ENCODE results near the gene CHST12.
"Not testable (repeated sequence)": the region's sequence is repeated elsewhere in the genome, so short reads cannot be mapped to it uniquely, and the experiment has no call there.

Gene CHST12

DNA sequence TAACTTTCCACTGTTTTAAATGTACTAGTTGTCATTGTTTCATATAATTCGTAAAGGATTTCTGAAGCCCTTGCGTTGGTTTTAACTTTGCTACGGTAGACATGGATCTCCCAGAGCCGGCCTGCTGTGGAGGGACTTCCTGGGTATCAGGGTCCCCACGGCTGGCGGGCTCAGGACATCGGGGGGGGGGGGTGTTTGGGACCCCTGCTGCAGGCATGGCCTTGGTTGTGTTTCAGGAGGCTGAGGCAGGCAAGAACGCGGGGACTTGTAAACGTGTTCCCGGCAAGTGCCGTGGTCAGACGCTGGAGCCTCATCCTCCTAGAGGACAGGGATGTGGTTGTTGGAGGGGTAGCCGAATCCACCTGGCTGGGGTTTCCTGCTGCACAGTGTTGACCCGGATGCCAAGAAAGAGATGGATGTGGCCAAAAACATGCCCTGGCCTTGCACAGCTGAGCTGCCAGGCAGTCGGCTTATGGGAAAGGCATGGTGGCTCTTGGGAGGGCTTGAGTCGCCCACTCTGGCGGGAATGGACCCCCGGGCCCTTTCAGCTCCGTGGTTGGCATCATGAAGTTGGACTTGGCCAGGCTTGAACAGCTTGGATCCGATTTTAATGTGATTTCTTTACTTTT is 21.4 kb upstream of the CHST12 start:
- Histone ChIP-seq H3K4me3 (ENCODE audit: low read length) (no peak overlapping the region), H3K27me3 (ENCODE audit: insufficient read depth, low read length) (no peaks in the 10 kb centered on the region), H3K4me1 (ENCODE audit: insufficient read depth, low read length) (no peaks in the 10 kb centered on the region), H2AFZ (ENCODE audit: low read depth, low read length) (no peak overlapping the region), H3K36me3 (ENCODE audit: insufficient read depth, low read length) (peaks cover 43% of the 10 kb centered on the region), H3K9me3 (ENCODE audit: low read length) (no peaks in the 10 kb centered on the region)

DNA sequence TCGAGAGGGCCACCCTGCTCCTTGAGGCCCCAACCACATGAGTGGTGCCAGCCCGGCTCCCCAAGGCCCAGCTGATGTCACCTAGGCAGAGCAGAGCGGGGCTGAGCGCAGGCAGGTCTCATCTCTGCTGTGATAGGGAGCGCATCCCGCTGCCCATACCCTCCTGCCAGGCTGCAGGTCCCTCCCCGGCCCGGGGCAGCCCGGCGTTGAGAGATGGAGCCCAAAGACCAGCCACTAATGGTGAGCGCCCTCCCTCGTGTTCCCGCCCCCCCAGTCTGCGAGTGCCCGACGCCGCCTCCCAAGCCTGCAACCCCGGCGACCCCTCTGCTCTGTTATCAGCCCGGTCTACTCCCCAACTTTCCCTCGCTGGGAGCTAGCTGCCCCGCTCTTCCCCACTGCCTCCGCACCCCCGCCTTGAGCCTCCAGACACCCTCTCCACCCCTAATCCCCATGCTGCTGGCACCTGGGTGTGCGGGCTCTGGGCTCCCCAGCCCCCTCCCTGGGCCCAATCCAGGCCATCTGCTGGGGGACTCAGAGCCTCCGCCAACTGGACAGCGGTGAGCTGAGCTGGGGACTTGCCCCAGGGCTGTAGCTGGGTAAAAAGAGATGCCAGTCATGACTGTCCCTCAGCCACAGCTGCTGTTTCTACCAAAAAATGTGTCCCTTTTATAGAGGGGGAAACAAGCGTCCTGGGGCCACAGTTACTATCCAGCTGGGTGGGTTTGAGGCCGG is 19.7 kb upstream of the CHST12 start:
- Histone ChIP-seq H3K36me3 (ENCODE audit: insufficient read depth, low read length) (peaks cover 33% of the 10 kb centered on the region), H3K4me3 (ENCODE audit: low read length) (no peak overlapping the region), H3K27me3 (ENCODE audit: insufficient read depth, low read length) (no peaks in the 10 kb centered on the region), H3K9me3 (ENCODE audit: low read length) (no peaks in the 10 kb centered on the region), H3K4me1 (ENCODE audit: insufficient read depth, low read length) (no peaks in the 10 kb centered on the region), H2AFZ (ENCODE audit: low read depth, low read length) (no peak overlapping the region)

DNA sequence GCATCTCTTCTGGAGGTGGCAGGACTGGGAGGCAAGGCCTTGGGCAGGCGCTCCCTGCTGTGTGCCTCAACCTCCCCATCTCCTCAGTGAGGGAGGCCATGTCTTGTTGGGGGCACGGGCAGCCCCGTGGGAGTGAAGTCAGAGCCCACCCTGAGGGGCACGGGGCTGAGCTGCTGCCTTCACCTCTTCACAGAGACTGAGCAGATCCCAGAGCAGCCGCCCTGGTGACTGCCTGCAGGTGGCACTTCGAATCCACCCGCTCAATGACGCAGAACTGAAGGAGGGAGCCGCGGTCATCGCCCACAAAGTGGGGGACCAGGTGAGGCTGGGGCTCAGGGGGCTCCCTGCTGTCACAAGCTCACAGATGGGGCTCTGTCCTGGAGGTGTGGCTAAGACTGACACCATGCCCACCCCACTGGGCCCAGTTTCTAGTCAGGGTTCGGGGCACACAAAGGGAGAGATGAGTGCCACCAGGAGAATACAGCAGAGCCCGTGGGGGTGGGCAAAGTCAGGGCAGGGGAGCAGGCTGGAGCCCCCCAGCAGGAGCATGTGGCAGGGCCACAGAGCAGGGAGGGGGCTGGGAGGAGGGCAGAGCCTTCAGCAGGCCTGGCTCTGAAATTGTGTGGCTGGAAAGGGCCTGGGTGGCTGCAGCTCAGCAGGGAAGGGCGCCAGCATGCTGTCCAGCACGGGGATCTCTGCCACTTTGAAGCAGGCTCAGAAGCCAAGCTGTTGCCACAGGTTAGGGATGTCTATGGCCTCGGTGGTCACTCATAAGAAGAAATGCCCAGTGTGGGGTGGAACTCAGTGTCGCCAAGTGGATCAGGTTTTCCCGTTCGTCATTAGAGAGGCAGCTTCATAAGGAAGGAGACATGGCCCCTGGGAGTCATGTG is 18.8 kb upstream of the CHST12 start:
- no peaks in the 10 kb centered on the region for H3K27me3 ChIP-seq (ENCODE audit: insufficient read depth, low read length)
- H3K36me3 ChIP-seq (ENCODE audit: insufficient read depth, low read length): peaks cover 24% of the 10 kb centered on the region
- H3K9me3 ChIP-seq (ENCODE audit: low read length): no peaks in the 10 kb centered on the region
- H2AFZ ChIP-seq (ENCODE audit: low read depth, low read length): no peak overlapping the region
- no peak overlapping the region for H3K4me3 ChIP-seq (ENCODE audit: low read length)
- no peaks in the 10 kb centered on the region for H3K4me1 ChIP-seq (ENCODE audit: insufficient read depth, low read length)

DNA sequence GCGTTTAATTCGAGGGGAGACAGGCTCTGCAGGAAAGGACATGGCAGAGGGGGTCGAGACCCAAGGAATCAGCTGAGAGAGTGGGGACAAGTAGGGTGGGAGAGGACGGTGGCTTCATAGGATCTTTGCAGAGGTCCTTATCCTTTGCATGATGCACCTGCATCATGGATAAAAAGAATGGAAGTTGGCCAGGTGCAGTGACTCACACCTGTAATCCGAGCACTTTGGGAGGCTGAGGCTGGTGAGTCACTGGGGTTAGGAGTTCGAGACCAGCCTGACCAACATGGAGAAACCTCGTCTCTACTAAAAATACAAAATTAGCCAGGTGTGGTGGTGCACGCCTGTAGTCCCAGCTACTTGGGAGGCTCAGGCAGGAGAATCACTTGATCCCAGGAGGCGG is 17.3 kb upstream of the CHST12 start:
- not testable (repeated sequence) for H2AFZ ChIP-seq (ENCODE audit: low read depth, low read length); H3K36me3 ChIP-seq (ENCODE audit: insufficient read depth, low read length); H3K4me3 ChIP-seq (ENCODE audit: low read length); H3K9me3 ChIP-seq (ENCODE audit: low read length); H3K27me3 ChIP-seq (ENCODE audit: insufficient read depth, low read length); H3K4me1 ChIP-seq (ENCODE audit: insufficient read depth, low read length)

DNA sequence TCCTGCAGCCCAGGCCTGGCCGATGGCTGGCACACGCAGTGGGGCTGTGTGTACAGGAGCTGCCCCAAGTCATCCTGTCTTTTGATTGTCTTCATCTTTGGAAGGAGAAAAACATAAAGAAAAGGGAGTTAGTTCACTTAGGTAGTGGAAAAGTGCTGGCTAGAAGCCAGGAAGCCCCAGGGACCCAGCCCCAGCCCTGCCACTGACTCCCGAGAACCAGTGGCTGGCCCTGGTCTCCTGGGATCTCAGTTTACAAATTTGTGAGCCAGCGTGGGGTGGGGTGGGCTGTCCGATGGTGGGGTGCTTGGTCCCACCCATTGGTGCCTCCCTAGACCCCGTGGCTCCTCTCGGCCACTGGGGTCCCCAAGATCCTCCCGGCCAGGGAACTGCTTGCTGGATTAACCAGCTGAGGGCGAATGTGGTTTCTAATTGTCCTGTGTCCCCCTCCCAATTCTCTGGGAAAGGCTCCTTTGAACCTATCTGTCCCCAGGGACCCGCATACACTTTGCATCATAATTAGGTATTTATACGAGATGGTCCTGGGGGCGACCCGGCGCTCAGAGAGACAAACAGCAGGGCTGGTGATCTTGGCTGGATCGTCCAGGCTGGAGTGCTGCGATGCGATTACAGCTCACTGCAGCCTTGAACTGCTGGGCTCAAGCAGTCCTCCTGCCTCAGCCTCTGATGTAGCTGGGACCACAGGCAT is 16.3 kb upstream of the CHST12 start:
- H2AFZ ChIP-seq (ENCODE audit: low read depth, low read length): no peak overlapping the region
- H3K27me3 ChIP-seq (ENCODE audit: insufficient read depth, low read length): no peaks in the 10 kb centered on the region
- no peaks in the 10 kb centered on the region for H3K9me3 ChIP-seq (ENCODE audit: low read length)
- peaks cover 4% of the 10 kb centered on the region for H3K36me3 ChIP-seq (ENCODE audit: insufficient read depth, low read length)
- H3K4me3 ChIP-seq (ENCODE audit: low read length): no peak overlapping the region
- H3K4me1 ChIP-seq (ENCODE audit: insufficient read depth, low read length): no peaks in the 10 kb centered on the region

DNA sequence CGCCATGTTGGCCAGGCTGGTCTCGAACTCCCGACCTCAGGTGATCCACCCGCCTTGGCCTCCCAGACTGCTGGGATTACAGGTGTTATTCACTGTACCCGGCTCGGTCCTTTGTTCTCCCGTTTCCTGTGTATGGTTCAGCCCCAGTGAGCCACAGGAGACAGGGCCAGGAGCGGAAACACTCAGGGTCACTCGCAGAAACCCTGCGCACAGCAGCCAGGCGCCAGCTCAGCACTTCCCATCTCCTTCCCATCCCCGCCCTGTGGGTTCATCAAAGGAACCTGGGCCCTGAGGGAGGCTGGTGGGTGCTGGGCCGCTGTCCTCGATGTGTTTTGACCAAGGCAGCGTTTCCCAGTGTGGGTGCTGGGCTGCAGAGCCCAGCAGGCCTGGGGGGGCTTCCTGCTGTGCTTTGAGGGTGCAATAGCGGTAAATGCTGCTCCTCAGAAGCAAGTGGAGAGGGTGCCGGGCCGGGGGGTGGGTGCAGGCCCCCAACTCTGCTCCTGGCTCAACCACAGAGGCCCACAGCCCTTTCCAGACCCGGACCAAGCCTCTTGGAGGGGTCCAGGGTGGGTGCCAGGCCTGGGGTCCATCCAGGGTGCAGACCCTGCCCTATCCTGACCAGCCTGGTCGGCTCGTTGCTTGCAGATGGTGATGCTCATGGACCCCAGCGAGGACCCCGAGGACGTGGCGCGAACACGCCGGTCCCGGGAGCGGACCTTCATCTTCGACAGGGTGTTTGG is 15.3 kb upstream of the CHST12 start:
- Histone ChIP-seq H3K4me3 (ENCODE audit: low read length) (no peak overlapping the region), H2AFZ (ENCODE audit: low read depth, low read length) (no peak overlapping the region), H3K9me3 (ENCODE audit: low read length) (no peaks in the 10 kb centered on the region), H3K36me3 (ENCODE audit: insufficient read depth, low read length) (peaks cover 4% of the 10 kb centered on the region), H3K4me1 (ENCODE audit: insufficient read depth, low read length) (no peaks in the 10 kb centered on the region), H3K27me3 (ENCODE audit: insufficient read depth, low read length) (no peaks in the 10 kb centered on the region)

DNA sequence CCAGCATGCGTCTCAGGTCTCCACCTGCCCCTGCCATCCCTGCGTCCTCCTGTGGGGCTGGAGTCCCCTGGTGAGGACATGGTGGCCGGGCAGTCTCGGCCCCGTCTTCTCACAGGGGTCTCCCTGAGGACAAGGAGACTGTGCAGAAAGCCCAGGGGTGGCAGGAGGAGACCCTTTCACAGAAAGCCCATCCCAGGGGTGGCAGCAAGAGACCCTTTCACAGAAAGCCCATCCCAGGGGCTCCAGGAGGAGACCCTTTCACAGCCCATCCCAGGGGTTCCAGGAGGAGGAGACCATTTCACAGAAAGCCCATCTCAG is 14.8 kb upstream of the CHST12 start:
- H3K27me3 ChIP-seq (ENCODE audit: insufficient read depth, low read length): no peaks in the 10 kb centered on the region
- no peak overlapping the region for H3K4me3 ChIP-seq (ENCODE audit: low read length)
- H2AFZ ChIP-seq (ENCODE audit: low read depth, low read length): no peak overlapping the region
- no peaks in the 10 kb centered on the region for H3K9me3 ChIP-seq (ENCODE audit: low read length)
- no peaks in the 10 kb centered on the region for H3K4me1 ChIP-seq (ENCODE audit: insufficient read depth, low read length)
- no peaks in the 10 kb centered on the region for H3K36me3 ChIP-seq (ENCODE audit: insufficient read depth, low read length)

DNA sequence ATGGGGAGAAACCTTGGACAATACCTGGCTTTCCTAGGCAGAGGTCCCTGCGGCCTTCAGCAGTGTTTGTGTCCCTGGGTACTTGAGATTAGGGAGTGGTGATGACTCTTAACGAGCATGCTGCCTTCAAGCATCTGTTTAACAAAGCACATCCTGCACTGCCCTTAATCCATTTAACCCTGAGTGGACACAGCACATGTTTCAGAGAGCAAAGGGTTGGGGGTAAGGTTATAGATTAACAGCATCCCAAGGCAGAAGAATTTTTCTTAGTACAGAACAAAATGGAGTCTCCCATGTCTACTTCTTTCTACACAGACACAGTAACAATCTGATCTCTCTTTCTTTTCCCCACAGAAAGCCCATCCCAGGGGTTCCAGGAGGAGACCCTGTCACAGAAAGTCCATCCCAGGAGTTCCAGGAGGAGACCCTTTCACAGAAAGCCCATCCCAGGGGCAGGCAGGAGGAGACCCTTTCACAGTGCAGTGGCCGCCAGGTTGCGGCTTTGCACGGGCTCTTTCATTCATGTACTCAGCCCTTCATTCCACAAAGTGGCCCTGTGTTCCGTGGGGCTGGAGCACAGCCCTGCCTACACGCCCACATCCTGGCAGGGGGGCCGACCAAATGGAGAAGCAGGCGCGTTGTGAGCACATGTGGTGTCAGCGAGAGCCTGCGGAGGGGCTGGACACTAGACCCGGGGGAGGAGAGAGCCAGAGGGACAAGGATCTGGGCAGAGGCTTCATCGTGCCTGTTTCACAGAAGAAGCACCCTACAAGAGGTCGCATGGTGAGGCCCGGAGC is 13.2 kb upstream of the CHST12 start:
- not testable (repeated sequence) for H3K9me3 ChIP-seq (ENCODE audit: low read length); H3K4me1 ChIP-seq (ENCODE audit: insufficient read depth, low read length); H2AFZ ChIP-seq (ENCODE audit: low read depth, low read length); H3K27me3 ChIP-seq (ENCODE audit: insufficient read depth, low read length); H3K36me3 ChIP-seq (ENCODE audit: insufficient read depth, low read length); H3K4me3 ChIP-seq (ENCODE audit: low read length)

DNA sequence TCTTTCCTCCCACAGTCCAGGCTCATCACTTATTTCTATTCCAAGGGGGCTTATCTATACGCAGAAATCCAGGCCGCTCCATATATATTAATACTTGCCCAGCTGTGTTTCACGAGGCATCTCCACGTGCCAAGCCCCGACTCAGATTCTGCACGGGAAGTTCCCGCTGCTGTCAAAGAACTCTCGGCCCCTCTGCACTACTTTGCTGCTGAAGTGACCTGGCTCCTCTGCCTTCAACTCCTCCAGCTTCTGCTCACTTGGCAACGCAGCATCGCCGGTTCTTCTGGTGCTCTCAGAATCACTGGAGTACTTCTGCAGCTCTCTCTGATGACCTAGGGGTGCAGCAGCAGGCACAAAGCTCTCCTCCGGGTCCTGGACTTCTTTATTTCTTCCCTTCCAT is 9.7 kb upstream of the CHST12 start:
- Histone ChIP-seq H3K9me3 (ENCODE audit: low read length) (no peaks in the 10 kb centered on the region), H3K27me3 (ENCODE audit: insufficient read depth, low read length) (no peaks in the 10 kb centered on the region), H2AFZ (ENCODE audit: low read depth, low read length) (no peak overlapping the region), H3K4me1 (ENCODE audit: insufficient read depth, low read length) (no peaks in the 10 kb centered on the region), H3K4me3 (ENCODE audit: low read length) (no peak overlapping the region), H3K36me3 (ENCODE audit: insufficient read depth, low read length) (no peaks in the 10 kb centered on the region)

DNA sequence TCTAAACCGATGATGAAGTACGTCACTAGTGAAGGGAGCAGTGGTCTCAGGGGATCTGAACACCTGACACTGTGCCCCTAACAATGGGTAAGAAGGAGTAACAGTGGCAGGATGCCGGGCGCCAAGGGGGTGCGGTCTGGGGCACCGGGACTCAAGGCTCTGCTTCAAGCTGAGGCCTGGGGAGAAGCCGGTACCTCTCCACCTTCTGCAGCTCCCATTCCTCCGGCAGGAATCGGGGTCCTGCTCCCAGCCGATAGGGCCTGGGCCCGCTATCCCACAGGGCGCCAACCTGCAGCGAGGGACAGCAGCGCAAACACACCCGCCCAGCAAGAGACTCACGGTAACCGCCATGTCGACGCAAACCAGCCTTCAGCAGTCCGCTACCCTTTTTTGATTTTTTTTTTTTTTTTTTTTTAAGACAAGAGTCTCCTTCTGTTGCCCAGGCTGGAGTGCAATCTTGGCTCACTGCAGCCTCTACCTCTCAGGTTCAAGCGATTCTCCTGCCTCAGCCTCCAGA is 8.8 kb upstream of the CHST12 start:
- H3K27me3 ChIP-seq (ENCODE audit: insufficient read depth, low read length): no peaks in the 10 kb centered on the region
- H2AFZ ChIP-seq (ENCODE audit: low read depth, low read length): no peak overlapping the region
- no peaks in the 10 kb centered on the region for H3K9me3 ChIP-seq (ENCODE audit: low read length)
- peaks cover 1% of the 10 kb centered on the region for H3K4me1 ChIP-seq (ENCODE audit: insufficient read depth, low read length)
- H3K36me3 ChIP-seq (ENCODE audit: insufficient read depth, low read length): no peaks in the 10 kb centered on the region
- H3K4me3 ChIP-seq (ENCODE audit: low read length): no peak overlapping the region

DNA sequence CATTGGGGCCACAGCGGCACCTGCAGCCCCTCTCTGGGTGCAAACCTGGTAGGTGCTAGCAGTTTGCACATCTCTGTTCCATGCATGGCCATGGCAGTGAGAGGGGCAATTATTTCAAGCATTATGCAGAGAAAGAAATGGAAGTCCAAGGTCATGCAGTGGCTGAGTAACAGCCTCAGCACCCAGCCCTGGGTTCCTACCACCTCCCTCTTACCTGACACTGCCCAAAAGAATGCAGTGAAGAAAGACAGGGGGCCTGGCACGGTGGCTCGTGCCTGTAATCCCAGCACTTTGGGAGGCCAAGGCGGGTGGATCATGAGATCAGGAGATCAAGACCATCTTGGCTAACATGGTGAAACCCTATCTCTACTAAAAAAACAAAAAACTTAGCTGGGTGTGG is 4.9 kb upstream of the CHST12 start:
- H3K4me3 ChIP-seq (ENCODE audit: low read length): no peak overlapping the region
- H3K9me3 ChIP-seq (ENCODE audit: low read length): no peaks in the 10 kb centered on the region
- no peaks in the 10 kb centered on the region for H3K27me3 ChIP-seq (ENCODE audit: insufficient read depth, low read length)
- H2AFZ ChIP-seq (ENCODE audit: low read depth, low read length): no peak overlapping the region
- peaks cover 9% of the 10 kb centered on the region for H3K4me1 ChIP-seq (ENCODE audit: insufficient read depth, low read length)
- no peaks in the 10 kb centered on the region for H3K36me3 ChIP-seq (ENCODE audit: insufficient read depth, low read length)
